Activated T-helper 9 cell treated with anti-CD3 and anti-CD28 coated beads, Interleukin-2, amount 50 U/mL, for 16 hours (primary cell): ENCODE results near the gene TCOF1.
A peak's percentile ranks its signal among the peaks of the same experiment; 100 is the strongest.
"Not testable (repeated sequence)": the region's sequence is repeated elsewhere in the genome, so short reads cannot be mapped to it uniquely, and the experiment has no call there.

Experiments
- DNase-seq: peaks from one replicate; pipeline ENCODE4 v3.0.0-alpha.2; 2020; ENCODE audit warnings: low read depth

Gene TCOF1

GRCh38 chr5:150406103-150406722 lies 48.7 kb downstream of the TCOF1 start:
- no peak for DNase-seq

GRCh38 chr5:150406723-150407095 lies 49.2 kb downstream of the TCOF1 start:
- no peak for DNase-seq

GRCh38 chr5:150407096-150407720 lies 49.7 kb downstream of the TCOF1 start:
- no peak for DNase-seq

GRCh38 chr5:150408231-150408943 lies 50.9 kb downstream of the TCOF1 start:
- no peak for DNase-seq

GRCh38 chr5:150409638-150410523 lies 52.4 kb downstream of the TCOF1 start:
- no peak for DNase-seq

GRCh38 chr5:150410524-150411244 lies 53.2 kb downstream of the TCOF1 start:
- no peak for DNase-seq

- peak; percentile 38 for DNase-seq
Observed at GRCh38 chr5:150411245-150411979, 53.9 kb downstream of the TCOF1 start.

- peak; percentile 86 for DNase-seq
Observed at GRCh38 chr5:150412319-150413175, 55.0 kb downstream of the TCOF1 start, which contains the start of gene CD74. TSS of gene CD74 (minus strand) at chr5:150412910. CDS start at chr5:150412749, 161 bp downstream.

GRCh38 chr5:150413176-150413901 lies 55.8 kb downstream of the TCOF1 start:
- no peak for DNase-seq

- DNase-seq, result not testable (repeated sequence)
Observed at GRCh38 chr5:150413902-150414790, 56.6 kb downstream of the TCOF1 start.

GRCh38 chr5:150419630-150420270 lies 62.3 kb downstream of the TCOF1 start:
- DNase-seq, result no peak

- DNase-seq, result no peak
Observed at GRCh38 chr5:150422075-150422474, 64.6 kb downstream of the TCOF1 start.

- no peak for DNase-seq
Observed at GRCh38 chr5:150422758-150423157, 65.3 kb downstream of the TCOF1 start.

GRCh38 chr5:150426165-150426564 lies 68.7 kb downstream of the TCOF1 start:
- not testable (repeated sequence) for DNase-seq

- no peak for DNase-seq
Observed at GRCh38 chr5:150428106-150428876, 70.8 kb downstream of the TCOF1 start.

- no peak for DNase-seq
Observed at GRCh38 chr5:150428978-150429377, 71.5 kb downstream of the TCOF1 start.

- DNase-seq, result no peak
Observed at GRCh38 chr5:150429410-150429873, 71.9 kb downstream of the TCOF1 start.
